Measurements from ENCODE around the gene ITGB4. TPM values are rescaled to one million over a fixed set of nuclear protein-coding genes. Genes with fewer than 3 reads are reported as not detected.

The ITGB4 gene
- total and polyA plus RNA-seq, 9 of the 15 experiments (the other 6 are each of a cell fraction or from before 2014, with no cell fraction given), result 0.05 to 2.8 (median 0.76) TPM; not detected in 3

DNA sequence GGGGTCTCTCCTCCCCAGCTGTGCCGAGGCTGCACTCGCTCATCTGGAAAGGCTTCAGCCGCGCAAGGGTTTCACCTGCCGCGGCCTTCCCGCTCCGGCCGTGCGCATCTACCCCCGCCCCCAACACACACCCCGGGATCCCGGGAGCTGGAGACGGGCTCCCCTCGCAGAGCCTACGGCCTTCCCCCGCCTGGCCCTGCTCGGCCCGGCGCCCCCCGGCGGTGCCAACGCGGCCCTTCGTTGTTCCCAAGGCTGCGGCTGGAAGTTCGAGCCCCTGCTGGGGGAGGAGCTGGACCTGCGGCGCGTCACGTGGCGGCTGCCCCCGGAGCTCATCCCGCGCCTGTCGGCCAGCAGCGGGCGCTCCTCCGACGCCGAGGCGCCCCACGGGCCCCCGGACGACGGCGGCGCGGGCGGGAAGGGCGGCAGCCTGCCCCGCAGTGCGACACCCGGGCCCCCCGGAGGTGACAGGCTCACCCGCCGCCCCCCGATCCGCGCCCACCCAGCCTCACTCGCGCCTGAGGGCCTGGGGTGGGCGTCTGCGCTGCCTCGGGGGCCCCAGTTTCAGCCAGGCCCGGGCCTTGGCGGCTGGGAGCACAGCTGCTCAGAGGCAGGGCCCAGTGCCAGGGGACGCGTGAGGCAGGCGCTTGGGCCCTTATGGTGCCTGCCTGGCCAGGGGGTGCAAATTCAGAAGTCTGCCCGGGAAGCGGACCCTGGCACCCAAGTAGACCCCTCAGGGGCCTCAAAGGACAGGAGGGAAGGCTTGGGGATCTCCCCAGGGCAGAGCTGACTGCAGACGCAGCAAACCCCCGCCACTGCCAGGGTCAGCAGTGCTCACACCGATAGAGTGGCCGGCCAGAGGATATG, 32.5 kb downstream of the ITGB4 start (continued):
- TF ChIP-seq MECOM (CRISPR knock-in tag; IDR thresholded peaks at IDR 0.05) (0 out of 2 replicates have a peak, but pooled peaks have one; percentile 20), ARID1B (IDR thresholded peaks at IDR 0.05) (peak; percentile 17; the same call in 1 of the 2 replicates), ZNF79 (CRISPR knock-in tag; IDR thresholded peaks at IDR 0.05; ENCODE audit: low read depth) (no peak), RB1 (IDR thresholded peaks at IDR 0.05; ENCODE audit: low read depth) (peak; percentile 97), SUPT5H (IDR thresholded peaks at IDR 0.05) (peak; percentile 40; the same call in 1 of the 2 replicates), NR2C2 (CRISPR knock-in tag; IDR thresholded peaks at IDR 0.05) (no peak), NR2C2 (tag; IDR thresholded peaks at IDR 0.05) (0 out of 2 replicates have a peak, but pooled peaks have one; percentile 20), NFIC (IDR thresholded peaks at IDR 0.05) (peak; percentile 18; the same call in 1 of the 2 replicates), TRIM24 (IDR thresholded peaks at IDR 0.05) (no peak), ILK (tag; IDR thresholded peaks at IDR 0.05; ENCODE audit: borderline replicate concordance, low read depth) (no peak), TEAD1 (CRISPR knock-in tag; IDR thresholded peaks at IDR 0.05) (peak in 1 of 2 experiments; percentile 78; a peak in 2 of 4 replicates), ETV5 (CRISPR knock-in tag; IDR thresholded peaks at IDR 0.05; ENCODE audit: low read depth) (0 out of 2 replicates have a peak, but pooled peaks have one; percentile 31), ATF2 (CRISPR knock-in tag; IDR thresholded peaks at IDR 0.05) (peak; percentile 56; the same call in 1 of the 2 replicates), FOXA3 (CRISPR knock-in tag; conservative IDR thresholded peaks at IDR 0.05 in 1 of 2, IDR thresholded peaks at IDR 0.05 in 1 of 2) (peak in 1 of 2 experiments; percentile 83; a peak in 2 of 4 replicates)
- TF ChIP-seq, protein P1, sequence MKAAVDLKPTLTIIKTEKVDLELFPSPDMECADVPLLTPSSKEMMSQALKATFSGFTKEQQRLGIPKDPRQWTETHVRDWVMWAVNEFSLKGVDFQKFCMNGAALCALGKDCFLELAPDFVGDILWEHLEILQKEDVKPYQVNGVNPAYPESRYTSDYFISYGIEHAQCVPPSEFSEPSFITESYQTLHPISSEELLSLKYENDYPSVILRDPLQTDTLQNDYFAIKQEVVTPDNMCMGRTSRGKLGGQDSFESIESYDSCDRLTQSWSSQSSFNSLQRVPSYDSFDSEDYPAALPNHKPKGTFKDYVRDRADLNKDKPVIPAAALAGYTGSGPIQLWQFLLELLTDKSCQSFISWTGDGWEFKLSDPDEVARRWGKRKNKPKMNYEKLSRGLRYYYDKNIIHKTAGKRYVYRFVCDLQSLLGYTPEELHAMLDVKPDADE (conservative IDR thresholded peaks at IDR 0.05; ENCODE audit: control insufficient read depth, low read depth, low read length), result 0 out of 2 replicates have a peak, but pooled peaks have one; percentile 5
- TF ChIP-seq, protein P2, sequence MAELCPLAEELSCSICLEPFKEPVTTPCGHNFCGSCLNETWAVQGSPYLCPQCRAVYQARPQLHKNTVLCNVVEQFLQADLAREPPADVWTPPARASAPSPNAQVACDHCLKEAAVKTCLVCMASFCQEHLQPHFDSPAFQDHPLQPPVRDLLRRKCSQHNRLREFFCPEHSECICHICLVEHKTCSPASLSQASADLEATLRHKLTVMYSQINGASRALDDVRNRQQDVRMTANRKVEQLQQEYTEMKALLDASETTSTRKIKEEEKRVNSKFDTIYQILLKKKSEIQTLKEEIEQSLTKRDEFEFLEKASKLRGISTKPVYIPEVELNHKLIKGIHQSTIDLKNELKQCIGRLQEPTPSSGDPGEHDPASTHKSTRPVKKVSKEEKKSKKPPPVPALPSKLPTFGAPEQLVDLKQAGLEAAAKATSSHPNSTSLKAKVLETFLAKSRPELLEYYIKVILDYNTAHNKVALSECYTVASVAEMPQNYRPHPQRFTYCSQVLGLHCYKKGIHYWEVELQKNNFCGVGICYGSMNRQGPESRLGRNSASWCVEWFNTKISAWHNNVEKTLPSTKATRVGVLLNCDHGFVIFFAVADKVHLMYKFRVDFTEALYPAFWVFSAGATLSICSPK (IDR thresholded peaks at IDR 0.05; ENCODE audit: borderline replicate concordance), result no peak
- TF ChIP-seq, protein P3, sequence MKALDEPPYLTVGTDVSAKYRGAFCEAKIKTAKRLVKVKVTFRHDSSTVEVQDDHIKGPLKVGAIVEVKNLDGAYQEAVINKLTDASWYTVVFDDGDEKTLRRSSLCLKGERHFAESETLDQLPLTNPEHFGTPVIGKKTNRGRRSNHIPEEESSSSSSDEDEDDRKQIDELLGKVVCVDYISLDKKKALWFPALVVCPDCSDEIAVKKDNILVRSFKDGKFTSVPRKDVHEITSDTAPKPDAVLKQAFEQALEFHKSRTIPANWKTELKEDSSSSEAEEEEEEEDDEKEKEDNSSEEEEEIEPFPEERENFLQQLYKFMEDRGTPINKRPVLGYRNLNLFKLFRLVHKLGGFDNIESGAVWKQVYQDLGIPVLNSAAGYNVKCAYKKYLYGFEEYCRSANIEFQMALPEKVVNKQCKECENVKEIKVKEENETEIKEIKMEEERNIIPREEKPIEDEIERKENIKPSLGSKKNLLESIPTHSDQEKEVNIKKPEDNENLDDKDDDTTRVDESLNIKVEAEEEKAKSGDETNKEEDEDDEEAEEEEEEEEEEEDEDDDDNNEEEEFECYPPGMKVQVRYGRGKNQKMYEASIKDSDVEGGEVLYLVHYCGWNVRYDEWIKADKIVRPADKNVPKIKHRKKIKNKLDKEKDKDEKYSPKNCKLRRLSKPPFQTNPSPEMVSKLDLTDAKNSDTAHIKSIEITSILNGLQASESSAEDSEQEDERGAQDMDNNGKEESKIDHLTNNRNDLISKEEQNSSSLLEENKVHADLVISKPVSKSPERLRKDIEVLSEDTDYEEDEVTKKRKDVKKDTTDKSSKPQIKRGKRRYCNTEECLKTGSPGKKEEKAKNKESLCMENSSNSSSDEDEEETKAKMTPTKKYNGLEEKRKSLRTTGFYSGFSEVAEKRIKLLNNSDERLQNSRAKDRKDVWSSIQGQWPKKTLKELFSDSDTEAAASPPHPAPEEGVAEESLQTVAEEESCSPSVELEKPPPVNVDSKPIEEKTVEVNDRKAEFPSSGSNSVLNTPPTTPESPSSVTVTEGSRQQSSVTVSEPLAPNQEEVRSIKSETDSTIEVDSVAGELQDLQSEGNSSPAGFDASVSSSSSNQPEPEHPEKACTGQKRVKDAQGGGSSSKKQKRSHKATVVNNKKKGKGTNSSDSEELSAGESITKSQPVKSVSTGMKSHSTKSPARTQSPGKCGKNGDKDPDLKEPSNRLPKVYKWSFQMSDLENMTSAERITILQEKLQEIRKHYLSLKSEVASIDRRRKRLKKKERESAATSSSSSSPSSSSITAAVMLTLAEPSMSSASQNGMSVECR (CRISPR knock-in tag; IDR thresholded peaks at IDR 0.05), result peak; percentile 87

All from K562 (cell line).